Activated T-cell treated with anti-CD3 and anti-CD28 coated beads for 48 hours (primary cell): ENCODE data around the gene CTAG1A.
A peak's percentile ranks its signal among the peaks of the same experiment; 100 is the strongest.
"Not testable (repeated sequence)": the region's sequence is repeated elsewhere in the genome, so short reads cannot be mapped to it uniquely, and the experiment has no call there.

Experiments used
- DNase-seq: peaks from one replicate; pipeline ENCODE4 v3.0.0-alpha.2; 2020; ENCODE audit warnings: low read depth

Gene CTAG1A

GRCh38 chrX:154584585-154585183 is at the start of gene CTAG1A:
Gene CTAG1A (plus strand): TSS chrX:154585133. CDS start chrX:154585207, 74 bp downstream.
- not testable (repeated sequence) for DNase-seq

- DNase-seq, result no peak
Measured at GRCh38 chrX:154535892-154536291, 49.0 kb upstream of the CTAG1A start.

- no peak for DNase-seq
Measured at GRCh38 chrX:154539077-154539476, 45.9 kb upstream of the CTAG1A start.

GRCh38 chrX:154540365-154540764 is 44.6 kb upstream of the CTAG1A start:
- DNase-seq, result not testable (repeated sequence)

GRCh38 chrX:154540897-154541535 is 43.9 kb upstream of the CTAG1A start:
- DNase-seq, result no peak

GRCh38 chrX:154541589-154541895 is 43.4 kb upstream of the CTAG1A start:
- DNase-seq, result no peak

- peak; percentile 45 for DNase-seq
Measured at GRCh38 chrX:154541896-154542722, 42.8 kb upstream of the CTAG1A start.

GRCh38 chrX:154542723-154543424 is 42.1 kb upstream of the CTAG1A start:
- DNase-seq, result no peak

GRCh38 chrX:154545673-154546274 is 39.2 kb upstream of the CTAG1A start:
- DNase-seq, result no peak

- DNase-seq, result peak; percentile 81
Measured at GRCh38 chrX:154546354-154547244, 38.3 kb upstream of the CTAG1A start, which contains the start of gene G6PD. Gene G6PD (minus strand): TSS chrX:154546846. CDS start chrX:154546155, 691 bp downstream.

GRCh38 chrX:154547245-154548027 is 37.5 kb upstream of the CTAG1A start, which contains the start of gene IKBKG:
Gene IKBKG (plus strand): TSS chrX:154547620. CDS start chrX:154552003, 4,383 bp downstream.
- peak; percentile 84 for DNase-seq

GRCh38 chrX:154548028-154548316 is 37.0 kb upstream of the CTAG1A start:
- DNase-seq, result no peak

- no peak for DNase-seq
Measured at GRCh38 chrX:154549766-154550165, 35.2 kb upstream of the CTAG1A start.

- not testable (repeated sequence) for DNase-seq
Measured at GRCh38 chrX:154552112-154552806, 32.7 kb upstream of the CTAG1A start.

- not testable (repeated sequence) for DNase-seq
Measured at GRCh38 chrX:154558060-154558690, 26.8 kb upstream of the CTAG1A start.

GRCh38 chrX:154558896-154559295 is 26.0 kb upstream of the CTAG1A start:
- DNase-seq, result not testable (repeated sequence)

GRCh38 chrX:154560326-154560725 is 24.6 kb upstream of the CTAG1A start:
- not testable (repeated sequence) for DNase-seq

- DNase-seq, result not testable (repeated sequence)
Measured at GRCh38 chrX:154562295-154562694, 22.6 kb upstream of the CTAG1A start.

GRCh38 chrX:154570361-154570760 is 14.6 kb upstream of the CTAG1A start:
- not testable (repeated sequence) for DNase-seq
